Measurements from ENCODE around the gene SEPTIN3.
"Not testable (repeated sequence)": the region's sequence is repeated elsewhere in the genome, so short reads cannot be mapped to it uniquely, and the experiment has no call there.

Gene SEPTIN3

DNA sequence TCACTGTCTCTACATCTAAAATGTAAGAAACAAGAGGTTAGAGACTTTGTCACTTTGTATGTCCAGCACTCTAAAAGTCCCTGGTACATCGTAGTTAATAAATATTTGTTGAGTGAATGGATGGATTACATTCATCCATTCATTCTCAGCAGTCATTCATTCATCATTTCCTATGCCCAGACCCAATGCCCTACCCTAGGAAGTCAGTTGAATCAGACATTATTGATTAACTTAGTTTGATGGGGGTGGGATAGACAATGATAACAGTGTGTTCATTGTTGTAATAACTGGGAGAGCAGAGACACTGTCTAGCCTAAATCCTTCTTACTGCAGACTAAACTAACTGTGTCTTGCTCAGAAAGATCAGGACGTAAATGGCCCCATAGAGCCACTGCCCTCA lies 21.1 kb upstream of the SEPTIN3 start:
- H2BK15ac ChIP-seq (replicated peaks; ENCODE audit: low read depth) = no peak overlapping the region
- H4K8ac ChIP-seq (ENCODE audit: low read depth, low read length) = no peak overlapping the region
- H2AK5ac ChIP-seq (ENCODE audit: low read length) = no peak overlapping the region
- H3K4me3 ChIP-seq (ENCODE audit: low read length) = no peak overlapping the region
- no peak overlapping the region for H3K27ac ChIP-seq (ENCODE audit: low read depth, low read length)
- no peak overlapping the region for H3K4me2 ChIP-seq (ENCODE audit: low read length)
- H2BK5ac ChIP-seq (ENCODE audit: low read length) = no peak overlapping the region
- H3K9ac ChIP-seq (ENCODE audit: low read length) = no peak overlapping the region
- no peak for DNase-seq
- no CpG with 5 or more reads among the region's 2 CpGs for WGBS (ENCODE audit: extremely low coverage, insufficient coverage, low lambda C conversion rate)
- no peak overlapping the region for H3K18ac ChIP-seq (ENCODE audit: low read length)
- H3K79me1 ChIP-seq (ENCODE audit: low read length) = peaks cover 2% of the 10 kb centered on the region
- H3K56ac ChIP-seq (ENCODE audit: low read length) = no peak overlapping the region
- H3K23ac ChIP-seq (ENCODE audit: low read length) = no peak overlapping the region
- no peak overlapping the region for H4K5ac ChIP-seq (ENCODE audit: low read length)
- no peak overlapping the region for H3K4ac ChIP-seq (ENCODE audit: low read depth, low read length)
- H3K4me1 ChIP-seq (ENCODE audit: control insufficient read depth, low read depth, low read length) = peaks cover 5% of the 10 kb centered on the region
- no peaks in the 10 kb centered on the region for H3K27me3 ChIP-seq (ENCODE audit: insufficient read depth, low read length, poor library complexity)
- H3K36me3 ChIP-seq (ENCODE audit: control insufficient read depth, insufficient read depth, low read length) = peaks cover 3% of the 10 kb centered on the region
- peaks cover 8% of the 10 kb centered on the region for H3K79me2 ChIP-seq (ENCODE audit: control insufficient read depth, insufficient read depth, low read length)
- no peak overlapping the region for H2BK120ac ChIP-seq (ENCODE audit: low read depth, low read length)

DNA sequence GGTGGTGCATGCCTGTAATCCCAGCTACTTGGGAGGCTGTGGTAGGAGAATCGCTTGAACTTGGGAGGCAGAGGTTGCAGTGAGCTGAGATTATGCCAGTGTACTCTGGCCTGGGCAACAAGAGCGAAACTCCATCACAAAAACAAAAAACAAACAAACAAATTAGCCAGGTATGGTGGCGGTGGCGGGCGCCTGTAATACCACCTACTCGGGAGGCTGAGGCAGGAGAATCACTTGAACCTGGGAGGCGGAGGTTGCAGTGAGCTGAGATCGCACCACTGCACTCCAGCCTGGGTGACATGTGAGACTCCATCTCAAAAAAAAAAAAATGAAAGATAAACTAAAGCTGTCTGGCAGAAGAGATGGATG lies 20.3 kb upstream of the SEPTIN3 start:
- H2BK120ac ChIP-seq (ENCODE audit: low read depth, low read length); H2AK5ac ChIP-seq (ENCODE audit: low read length); H3K4ac ChIP-seq (ENCODE audit: low read depth, low read length); H2BK5ac ChIP-seq (ENCODE audit: low read length); H3K56ac ChIP-seq (ENCODE audit: low read length); H3K4me3 ChIP-seq (ENCODE audit: low read length); H3K36me3 ChIP-seq (ENCODE audit: control insufficient read depth, insufficient read depth, low read length); H4K5ac ChIP-seq (ENCODE audit: low read length); H3K23ac ChIP-seq (ENCODE audit: low read length); H4K8ac ChIP-seq (ENCODE audit: low read depth, low read length); DNase-seq; H3K9ac ChIP-seq (ENCODE audit: low read length); H3K18ac ChIP-seq (ENCODE audit: low read length); H3K4me2 ChIP-seq (ENCODE audit: low read length); H3K79me1 ChIP-seq (ENCODE audit: low read length); H3K4me1 ChIP-seq (ENCODE audit: control insufficient read depth, low read depth, low read length); H2BK15ac ChIP-seq (replicated peaks; ENCODE audit: low read depth); H3K79me2 ChIP-seq (ENCODE audit: control insufficient read depth, insufficient read depth, low read length); H3K27ac ChIP-seq (ENCODE audit: low read depth, low read length); H3K27me3 ChIP-seq (ENCODE audit: insufficient read depth, low read length, poor library complexity): not testable (repeated sequence)
- no CpG with 5 or more reads among the region's 8 CpGs for WGBS (ENCODE audit: extremely low coverage, insufficient coverage, low lambda C conversion rate)

DNA sequence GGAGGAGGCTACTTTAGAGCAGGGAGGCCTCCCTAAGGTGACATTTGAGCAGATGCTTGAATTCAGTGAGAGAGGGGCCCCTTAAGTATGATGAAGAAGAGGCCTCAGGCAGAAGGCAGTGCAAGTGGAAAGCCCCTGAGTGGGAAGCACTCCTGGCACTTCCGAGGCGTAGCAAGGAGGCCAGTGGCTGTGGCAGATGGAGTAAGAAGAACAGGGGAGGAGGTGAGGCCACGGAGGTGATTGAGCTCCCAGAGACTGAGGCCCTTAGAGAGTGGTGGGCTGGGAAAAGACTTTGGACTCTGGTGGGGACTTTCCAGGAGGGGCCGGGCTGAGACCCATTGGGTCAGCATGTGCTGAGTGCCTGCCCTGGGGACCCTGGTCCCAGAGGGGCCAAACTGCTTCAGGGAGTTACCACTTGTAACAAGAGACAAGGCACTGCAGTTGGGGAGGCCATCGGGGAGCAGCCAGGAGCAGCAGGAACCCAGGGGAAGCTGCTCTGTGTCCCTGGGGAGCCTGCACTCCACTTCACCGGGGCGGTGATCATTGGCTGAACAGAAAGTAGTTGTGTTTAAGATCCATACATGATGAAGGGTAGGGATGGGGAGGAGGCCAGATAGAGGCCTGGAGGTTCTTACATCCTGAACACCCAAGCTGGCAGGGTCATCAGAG lies 19.8 kb upstream of the SEPTIN3 start:
- Histone ChIP-seq H2BK15ac (replicated peaks; ENCODE audit: low read depth) (no peak overlapping the region), H4K5ac (ENCODE audit: low read length) (no peak overlapping the region), H3K4me3 (ENCODE audit: low read length) (no peak overlapping the region), H3K4me1 (ENCODE audit: control insufficient read depth, low read depth, low read length) (peaks cover 5% of the 10 kb centered on the region), H3K9ac (ENCODE audit: low read length) (no peak overlapping the region), H3K18ac (ENCODE audit: low read length) (no peak overlapping the region), H3K4ac (ENCODE audit: low read depth, low read length) (no peak overlapping the region), H3K4me2 (ENCODE audit: low read length) (no peak overlapping the region), H3K27ac (ENCODE audit: low read depth, low read length) (no peak overlapping the region), H3K23ac (ENCODE audit: low read length) (no peak overlapping the region), H4K8ac (ENCODE audit: low read depth, low read length) (no peak overlapping the region), H3K27me3 (ENCODE audit: insufficient read depth, low read length, poor library complexity) (no peaks in the 10 kb centered on the region), H3K79me2 (ENCODE audit: control insufficient read depth, insufficient read depth, low read length) (peaks cover 8% of the 10 kb centered on the region), H2BK120ac (ENCODE audit: low read depth, low read length) (no peak overlapping the region), H2BK5ac (ENCODE audit: low read length) (no peak overlapping the region), H3K36me3 (ENCODE audit: control insufficient read depth, insufficient read depth, low read length) (peaks cover 2% of the 10 kb centered on the region), H2AK5ac (ENCODE audit: low read length) (no peak overlapping the region), H3K79me1 (ENCODE audit: low read length) (peaks cover 2% of the 10 kb centered on the region), H3K56ac (ENCODE audit: low read length) (peak overlapping the region; percentile 22)
- no CpG with 5 or more reads among the region's 7 CpGs for WGBS (ENCODE audit: extremely low coverage, insufficient coverage, low lambda C conversion rate)
- DNase-seq = no peak

DNA sequence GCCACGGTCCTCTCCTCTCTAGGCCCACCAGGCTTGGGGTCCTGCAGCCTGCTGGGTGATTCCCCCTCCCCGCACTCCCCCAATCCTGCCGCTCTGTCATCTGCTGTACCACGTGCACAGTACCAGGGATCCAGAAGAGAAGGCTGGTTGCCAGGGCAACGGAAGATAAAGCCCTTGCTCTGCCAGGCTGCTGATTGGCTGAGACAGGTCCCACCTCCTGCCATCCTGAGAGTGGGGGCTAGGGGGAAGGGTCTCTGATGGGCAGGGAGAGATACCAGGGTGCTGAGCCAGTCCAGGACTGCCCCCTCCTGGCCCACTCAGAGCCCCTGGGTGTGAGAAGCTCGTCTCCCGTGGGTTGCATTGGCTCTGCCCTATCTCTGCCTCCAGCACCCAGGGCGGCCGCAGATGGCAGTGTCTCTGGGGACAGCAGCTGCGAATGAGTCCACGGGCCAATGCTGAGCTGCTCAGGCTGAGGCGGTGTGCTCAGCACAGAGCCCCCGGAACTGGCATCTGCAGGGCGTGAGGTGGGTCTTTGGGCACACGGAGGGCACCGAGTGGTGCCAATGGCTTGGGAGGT lies 17.3 kb upstream of the SEPTIN3 start, which contains the start of gene SMIM45:
SMIM45 (plus strand) TSS at position 253 of the 577 bp plus-strand sequence.
- no peaks in the 10 kb centered on the region for H3K36me3 ChIP-seq (ENCODE audit: control insufficient read depth, insufficient read depth, low read length)
- no peak within 1 kb of the TSS for H3K4ac ChIP-seq (ENCODE audit: low read depth, low read length)
- no peak within 1 kb of the TSS for H4K5ac ChIP-seq (ENCODE audit: low read length)
- H3K4me3 ChIP-seq (ENCODE audit: low read length) = no peak within 1 kb of the TSS
- H3K18ac ChIP-seq (ENCODE audit: low read length) = no peak within 1 kb of the TSS
- H3K23ac ChIP-seq (ENCODE audit: low read length) = no peak within 1 kb of the TSS
- H4K8ac ChIP-seq (ENCODE audit: low read depth, low read length) = no peak within 1 kb of the TSS
- H3K56ac ChIP-seq (ENCODE audit: low read length) = peak within 1 kb of the TSS; percentile 30
- no peaks in the 10 kb centered on the region for H3K27me3 ChIP-seq (ENCODE audit: insufficient read depth, low read length, poor library complexity)
- no peak within 1 kb of the TSS for H3K27ac ChIP-seq (ENCODE audit: low read depth, low read length)
- no peak within 1 kb of the TSS for H2BK5ac ChIP-seq (ENCODE audit: low read length)
- DNase-seq = peak; percentile 79
- no CpG with 5 or more reads among the region's 16 CpGs for WGBS (ENCODE audit: extremely low coverage, insufficient coverage, low lambda C conversion rate)
- no peak within 1 kb of the TSS for H2BK15ac ChIP-seq (replicated peaks; ENCODE audit: low read depth)
- H3K4me1 ChIP-seq (ENCODE audit: control insufficient read depth, low read depth, low read length) = peaks cover 5% of the 10 kb centered on the region
- no peaks in the 10 kb centered on the region for H3K79me1 ChIP-seq (ENCODE audit: low read length)
- H2BK120ac ChIP-seq (ENCODE audit: low read depth, low read length) = no peak within 1 kb of the TSS
- peak within 1 kb of the TSS; percentile 21 for H3K9ac ChIP-seq (ENCODE audit: low read length)
- no peaks in the 10 kb centered on the region for H3K79me2 ChIP-seq (ENCODE audit: control insufficient read depth, insufficient read depth, low read length)
- H2AK5ac ChIP-seq (ENCODE audit: low read length) = no peak within 1 kb of the TSS
- H3K4me2 ChIP-seq (ENCODE audit: low read length) = peak within 1 kb of the TSS; percentile 20

DNA sequence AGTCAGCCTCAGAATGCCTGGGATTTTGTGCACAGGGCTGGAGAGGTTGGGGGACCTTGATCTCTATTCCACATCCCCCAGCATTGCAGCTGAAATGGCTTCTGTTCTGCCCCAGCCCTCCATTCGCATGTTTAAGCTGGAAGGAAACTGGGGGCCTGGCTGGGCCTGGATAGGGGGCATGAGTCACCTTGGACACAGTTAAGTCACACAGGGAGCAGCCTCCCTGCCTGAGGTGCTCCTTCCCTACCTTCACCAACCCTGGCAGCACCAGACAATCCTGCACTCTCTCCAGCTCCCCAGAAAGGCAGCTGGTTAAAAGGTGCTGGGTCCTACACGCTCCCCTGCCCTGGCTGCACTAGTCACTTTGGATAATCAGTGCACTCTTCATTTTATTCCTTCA lies 16.5 kb upstream of the SEPTIN3 start:
- no peaks in the 10 kb centered on the region for H3K79me1 ChIP-seq (ENCODE audit: low read length)
- no peak overlapping the region for H3K4ac ChIP-seq (ENCODE audit: low read depth, low read length)
- H4K5ac ChIP-seq (ENCODE audit: low read length) = no peak overlapping the region
- H3K56ac ChIP-seq (ENCODE audit: low read length) = no peak overlapping the region
- no peak overlapping the region for H4K8ac ChIP-seq (ENCODE audit: low read depth, low read length)
- no peaks in the 10 kb centered on the region for H3K27me3 ChIP-seq (ENCODE audit: insufficient read depth, low read length, poor library complexity)
- H3K9ac ChIP-seq (ENCODE audit: low read length) = no peak overlapping the region
- H2AK5ac ChIP-seq (ENCODE audit: low read length) = no peak overlapping the region
- no peak overlapping the region for H2BK15ac ChIP-seq (replicated peaks; ENCODE audit: low read depth)
- H2BK5ac ChIP-seq (ENCODE audit: low read length) = no peak overlapping the region
- H3K36me3 ChIP-seq (ENCODE audit: control insufficient read depth, insufficient read depth, low read length) = no peaks in the 10 kb centered on the region
- no peak overlapping the region for H3K18ac ChIP-seq (ENCODE audit: low read length)
- H3K27ac ChIP-seq (ENCODE audit: low read depth, low read length) = no peak overlapping the region
- H3K79me2 ChIP-seq (ENCODE audit: control insufficient read depth, insufficient read depth, low read length) = no peaks in the 10 kb centered on the region
- WGBS (ENCODE audit: extremely low coverage, insufficient coverage, low lambda C conversion rate) = no CpG with 5 or more reads among the region's 2 CpGs
- H3K4me1 ChIP-seq (ENCODE audit: control insufficient read depth, low read depth, low read length) = peaks cover 5% of the 10 kb centered on the region
- H3K4me3 ChIP-seq (ENCODE audit: low read length) = no peak overlapping the region
- DNase-seq = no peak
- no peak overlapping the region for H3K23ac ChIP-seq (ENCODE audit: low read length)
- no peak overlapping the region for H3K4me2 ChIP-seq (ENCODE audit: low read length)
- H2BK120ac ChIP-seq (ENCODE audit: low read depth, low read length) = no peak overlapping the region
